Measurements from ENCODE around the gene NR6A1.

- no peak for TF ChIP-seq CTCF (IDR thresholded peaks at IDR 0.05 in 8 of 11, conservative IDR thresholded peaks at IDR 0.05 in 3 of 11)
- no peak for TF ChIP-seq POLR2A (IDR thresholded peaks at IDR 0.05)
Measured at GRCh38 chr9:124769549-124770358, 1.4 kb downstream of the NR6A1 start.
